Activated naive CD4-positive, alpha-beta T cell treated with anti-CD3 and anti-CD28 coated beads, Interleukin-2, amount 50 U/mL, for 16 hours (primary cell): ENCODE data around the gene NCOA1.
"Not testable (repeated sequence)": the region's sequence is repeated elsewhere in the genome, so short reads cannot be mapped to it uniquely, and the experiment has no call there.

Experiments
- DNase-seq: peaks from one replicate; pipeline ENCODE4 v3.0.0-alpha.2; 2020

Gene NCOA1

GRCh38 chr2:24581971-24582370 is 90.9 kb downstream of the NCOA1 start:
- not testable (repeated sequence) for DNase-seq

- no peak for DNase-seq
Observed at GRCh38 chr2:24586955-24587354, 95.9 kb downstream of the NCOA1 start.

GRCh38 chr2:24588294-24588693 is 97.2 kb downstream of the NCOA1 start:
- no peak for DNase-seq

GRCh38 chr2:24592441-24593100 is 101.5 kb downstream of the NCOA1 start:
- DNase-seq, result no peak

GRCh38 chr2:24594283-24594682 is 103.2 kb downstream of the NCOA1 start:
- DNase-seq, result no peak

- DNase-seq, result no peak
Observed at GRCh38 chr2:24597181-24597870, 106.3 kb downstream of the NCOA1 start.

GRCh38 chr2:24600140-24600539 is 109.1 kb downstream of the NCOA1 start:
- not testable (repeated sequence) for DNase-seq

GRCh38 chr2:24611631-24612030 is 120.6 kb downstream of the NCOA1 start:
- DNase-seq, result no peak

- DNase-seq, result no peak
Observed at GRCh38 chr2:24613154-24613814, 122.2 kb downstream of the NCOA1 start.

- no peak for DNase-seq
Observed at GRCh38 chr2:24616616-24617015, 125.6 kb downstream of the NCOA1 start.

- DNase-seq, result no peak
Observed at GRCh38 chr2:24617424-24617823, 126.4 kb downstream of the NCOA1 start.

GRCh38 chr2:24618144-24618543 is 127.1 kb downstream of the NCOA1 start:
- no peak for DNase-seq

- no peak for DNase-seq
Observed at GRCh38 chr2:24618680-24619079, 127.6 kb downstream of the NCOA1 start.

GRCh38 chr2:24620936-24621335 is 129.9 kb downstream of the NCOA1 start:
- DNase-seq, result no peak

- DNase-seq, result no peak
Observed at GRCh38 chr2:24621779-24622538, 130.9 kb downstream of the NCOA1 start.

- no peak for DNase-seq
Observed at GRCh38 chr2:24623535-24623934, 132.5 kb downstream of the NCOA1 start.

GRCh38 chr2:24625728-24626127 is 134.7 kb downstream of the NCOA1 start:
- no peak for DNase-seq

- no peak for DNase-seq
Observed at GRCh38 chr2:24626131-24626530, 135.1 kb downstream of the NCOA1 start.

GRCh38 chr2:24628746-24629145 is 137.7 kb downstream of the NCOA1 start:
- DNase-seq, result no peak

- no peak for DNase-seq
Observed at GRCh38 chr2:24632172-24632571, 141.1 kb downstream of the NCOA1 start.

- no peak for DNase-seq
Observed at GRCh38 chr2:24635181-24635580, 144.1 kb downstream of the NCOA1 start.

GRCh38 chr2:24638568-24638967 is 147.5 kb downstream of the NCOA1 start:
- DNase-seq, result no peak

- DNase-seq, result no peak
Observed at GRCh38 chr2:24642351-24642750, 151.3 kb downstream of the NCOA1 start.
